CD4-positive, CD25-positive, alpha-beta regulatory T cell (primary cell): ENCODE data around the gene RSL1D1. TPM values are rescaled to one million over a fixed set of nuclear protein-coding genes. Genes with fewer than 3 reads are reported as not detected.

ENCODE experiments used
- ATAC-seq, 2 donors: fragments of 150-1000 bp; cut with Tn5 transposase; one replicate each; pipeline ENCODE4 v1.10.0; 2021; ENCODE audit warnings: low read depth in 2 of 2, moderate number of reproducible peaks in 2 of 2, moderate library complexity in 1 of 2
- DNase-seq, 3 donors: peaks; one replicate each; pipeline versions ENCODE4 v3.0.0 to v3.0.0-alpha.2; 2012 to 2022; ENCODE audit warnings: mixed read lengths in 1 of 3
- H3K27ac ChIP-seq: one replicate; pipeline ENCODE4 v1.7.0; 2013; ENCODE audit warnings: mild to moderate bottlenecking, low read length; ENCODE audit not compliant: insufficient read depth, poor library complexity, severe bottlenecking
- H3K27me3 ChIP-seq: one replicate; pipeline ENCODE4 v1.7.0; 2013; ENCODE audit warnings: low read length; ENCODE audit not compliant: control insufficient read depth, insufficient read depth
- H3K36me3 ChIP-seq: one replicate; pipeline ENCODE4 v1.7.0; 2013; ENCODE audit warnings: mild to moderate bottlenecking, low read length, moderate library complexity; ENCODE audit not compliant: control insufficient read depth, insufficient read depth
- H3K4me1 ChIP-seq: 2 replicates; pipeline ENCODE4 v1.7.0; 2013; ENCODE audit warnings: mild to moderate bottlenecking, low read length; ENCODE audit not compliant: insufficient read depth, control insufficient read depth, poor library complexity, severe bottlenecking
- H3K4me3 ChIP-seq: one replicate; pipeline ENCODE4 v1.7.0; 2013; ENCODE audit warnings: low read depth, mild to moderate bottlenecking, low read length, moderate library complexity
- H3K9me3 ChIP-seq, 2 experiments: 1 replicate in 1 of 2; 2 replicates in 1 of 2; pipeline ENCODE4 v1.7.0; 2013; ENCODE audit warnings: low read length in 2 of 2, mild to moderate bottlenecking in 1 of 2, moderate library complexity in 1 of 2; ENCODE audit not compliant: control insufficient read depth in 2 of 2
- H3K27ac Mint-ChIP-seq, 3 donors: one replicate each; pipeline ENCODE4 v1.8.0; 2020 to 2022; ENCODE audit warnings: mild to moderate bottlenecking in 3 of 3, mixed read lengths in 3 of 3, moderate library complexity in 2 of 3
- H3K27me3 Mint-ChIP-seq: one replicate; pipeline ENCODE4 v1.8.0; 2022; ENCODE audit warnings: mild to moderate bottlenecking, mixed read lengths
- H3K36me3 Mint-ChIP-seq: one replicate; pipeline ENCODE4 v1.8.0; 2020; ENCODE audit warnings: mixed read lengths
- H3K4me1 Mint-ChIP-seq, 4 donors: one replicate each; pipeline ENCODE4 v1.8.0; 2020 to 2022; ENCODE audit warnings: mixed read lengths in 4 of 4, mild to moderate bottlenecking in 1 of 4
- H3K4me3 Mint-ChIP-seq, 4 donors: one replicate each; pipeline ENCODE4 v1.8.0; 2020 to 2022; ENCODE audit warnings: mild to moderate bottlenecking in 4 of 4, mixed read lengths in 4 of 4, moderate library complexity in 3 of 4
- H3K9me3 Mint-ChIP-seq, 7 donors: one replicate each; pipeline ENCODE4 v1.8.0; 2020 to 2022; ENCODE audit warnings: mixed read lengths in 7 of 7, mild to moderate bottlenecking in 3 of 7, moderate library complexity in 2 of 7
- polyA plus RNA-seq, 4 donors: library from polyadenylated mRNA; unstranded; fragments of 300-500 nt; fragmentation: Illumina TruSeq; gene quantifications; one replicate each; pipeline ENCODE4 v1.2.3, GENCODE V29; 2021
- total RNA-seq: library from RNA; stranded (reverse); gene quantifications from one replicate; pipeline ENCODE4 v1.2.3, GENCODE V29; 2022

RSL1D1 gene
- total and polyA plus RNA-seq, 5 donors from 2014 or later, result 106 to 235 (median 177) TPM

GRCh38 chr16:11869353-11870228 lies 18.2 kb upstream of the RSL1D1 start:
- Histone ChIP-seq H3K4me3 (no peak overlapping the region), H3K27me3 (no peaks in the 10 kb centered on the region), H3K27ac (no peak overlapping the region), H3K4me1 (no peaks in the 10 kb centered on the region), H3K9me3 (no peaks in the 10 kb centered on the region), H3K36me3 (peaks cover 47% of the 10 kb centered on the region)
- peaks cover 0 to under 1% (median 0%) of the 10 kb centered on the region in 7 donors for H3K9me3 Mint-ChIP-seq
- H3K4me3 Mint-ChIP-seq, result no peak overlapping the region
- peaks cover 0 to 14% (median 2%) of the 10 kb centered on the region in 4 donors for H3K4me1 Mint-ChIP-seq
- H3K27me3 Mint-ChIP-seq, result no peaks in the 10 kb centered on the region
- DNase-seq (no peak), ATAC-seq (no peak)
- H3K36me3 Mint-ChIP-seq, result peaks cover 10% of the 10 kb centered on the region
- peak overlapping the region in 1 of 3 donors; percentile 87 for H3K27ac Mint-ChIP-seq

GRCh38 chr16:11868412-11868980 lies 17.2 kb upstream of the RSL1D1 start:
- Histone ChIP-seq H3K27ac (no peak overlapping the region), H3K4me3 (no peak overlapping the region)

GRCh38 chr16:11862489-11862888 lies 11.1 kb upstream of the RSL1D1 start:
- no peak for DNase-seq
- Histone ChIP-seq H3K4me3 (no peak overlapping the region), H3K4me1 (no peaks in the 10 kb centered on the region), H3K27me3 (no peaks in the 10 kb centered on the region), H3K27ac (no peak overlapping the region), H3K9me3 (no peaks in the 10 kb centered on the region), H3K36me3 (peaks cover 2% of the 10 kb centered on the region)
- H3K9me3 Mint-ChIP-seq, result peaks cover 0 to 3% (median 0%) of the 10 kb centered on the region in 7 donors
- no peak overlapping the region for H3K4me3 Mint-ChIP-seq
- no peaks in the 10 kb centered on the region for H3K27me3 Mint-ChIP-seq
- peak overlapping the region in 1 of 3 donors; percentile 5 for H3K27ac Mint-ChIP-seq
- peaks cover 7% of the 10 kb centered on the region for H3K36me3 Mint-ChIP-seq
- H3K4me1 Mint-ChIP-seq, result peaks cover 0 to 22% (median 11%) of the 10 kb centered on the region in 4 donors
- ATAC-seq, result no peak

More at GRCh38 chr16:11868412-11868980, 17.2 kb upstream of the RSL1D1 start:
- no peaks in the 10 kb centered on the region for H3K4me1 ChIP-seq
- Mint-ChIP-seq H3K27ac (peak overlapping the region in 1 of 3 donors; percentile 65), H3K4me3 (no peak overlapping the region), H3K9me3 (peaks cover 0 to 3% (median 0%) of the 10 kb centered on the region in 7 donors), H3K4me1 (peaks cover 0 to 14% (median 2%) of the 10 kb centered on the region in 4 donors), H3K27me3 (no peaks in the 10 kb centered on the region), H3K36me3 (peaks cover 10% of the 10 kb centered on the region)
- DNase-seq (no peak), ATAC-seq (no peak)
- peaks cover 37% of the 10 kb centered on the region for H3K36me3 ChIP-seq
- H3K27me3 ChIP-seq, result no peaks in the 10 kb centered on the region
- H3K9me3 ChIP-seq, result no peaks in the 10 kb centered on the region

- Mint-ChIP-seq H3K4me3 (no peak overlapping the region), H3K4me1 (peaks cover 27 to 51% (median 30%) of the 10 kb centered on the region in 4 donors), H3K27ac (peak overlapping the region in 1 of 3 donors; percentile 6), H3K27me3 (no peaks in the 10 kb centered on the region), H3K9me3 (no peaks in the 10 kb centered on the region), H3K36me3 (peaks cover 11% of the 10 kb centered on the region)
- DNase-seq (no peak), ATAC-seq (no peak)
- peaks cover 4% of the 10 kb centered on the region for H3K36me3 ChIP-seq
- H3K9me3 ChIP-seq, result no peaks in the 10 kb centered on the region
- no peak overlapping the region for H3K4me3 ChIP-seq
- H3K4me1 ChIP-seq, result peaks cover 18% of the 10 kb centered on the region
- no peak overlapping the region for H3K27ac ChIP-seq
- no peaks in the 10 kb centered on the region for H3K27me3 ChIP-seq
Measured at GRCh38 chr16:11857161-11857560, 5.8 kb upstream of the RSL1D1 start.

GRCh38 chr16:11852092-11852809 lies 909 bp upstream of the RSL1D1 start:
- Histone ChIP-seq H3K36me3 (peaks cover 21% of the 10 kb centered on the region), H3K4me3 (peak overlapping the region; percentile 93), H3K9me3 (no peaks in the 10 kb centered on the region), H3K27me3 (no peaks in the 10 kb centered on the region), H3K4me1 (peaks cover 43% of the 10 kb centered on the region), H3K27ac (peak overlapping the region; percentile 92)
- H3K36me3 Mint-ChIP-seq, result peaks cover 26% of the 10 kb centered on the region
- no peaks in the 10 kb centered on the region for H3K9me3 Mint-ChIP-seq
- H3K4me1 Mint-ChIP-seq, result peaks cover 22 to 73% (median 48%) of the 10 kb centered on the region in 4 donors
- ATAC-seq, result no peak
- peak overlapping the region; percentile 96 to 97 (median 97) for H3K27ac Mint-ChIP-seq
- H3K4me3 Mint-ChIP-seq, result peak overlapping the region; percentile 95 to 100 (median 98)
- no peak for DNase-seq
- H3K27me3 Mint-ChIP-seq, result peaks cover 4% of the 10 kb centered on the region

- H3K9me3 ChIP-seq, result no peaks in the 10 kb centered on the region
- Mint-ChIP-seq H3K9me3 (no peaks in the 10 kb centered on the region), H3K36me3 (peaks cover 42% of the 10 kb centered on the region), H3K27ac (peak overlapping the region in 1 of 3 donors; percentile 38), H3K4me1 (peaks cover 11 to 57% (median 34%) of the 10 kb centered on the region in 4 donors), H3K27me3 (peaks cover 4% of the 10 kb centered on the region), H3K4me3 (peak overlapping the region in 3 of 4 donors; percentile 55 to 90 (median 74))
- no peak overlapping the region for H3K4me3 ChIP-seq
- no peak for ATAC-seq
- no peak for DNase-seq
- H3K27me3 ChIP-seq, result no peaks in the 10 kb centered on the region
- H3K36me3 ChIP-seq, result peaks cover 53% of the 10 kb centered on the region
- H3K4me1 ChIP-seq, result peaks cover 34% of the 10 kb centered on the region
- no peak overlapping the region for H3K27ac ChIP-seq
Measured at GRCh38 chr16:11848842-11849241, 2.5 kb downstream of the RSL1D1 start.

GRCh38 chr16:11844499-11844898 lies 6.8 kb downstream of the RSL1D1 start:
- Mint-ChIP-seq H3K36me3 (peaks cover 56% of the 10 kb centered on the region), H3K4me3 (no peak overlapping the region), H3K27me3 (no peaks in the 10 kb centered on the region), H3K27ac (peak overlapping the region in 1 of 3 donors; percentile 3), H3K4me1 (peaks cover 0 to 27% (median 24%) of the 10 kb centered on the region in 4 donors), H3K9me3 (no peaks in the 10 kb centered on the region)
- Histone ChIP-seq H3K27me3 (no peaks in the 10 kb centered on the region), H3K36me3 (peaks cover 91% of the 10 kb centered on the region), H3K4me3 (no peak overlapping the region), H3K4me1 (peaks cover 6% of the 10 kb centered on the region), H3K9me3 (no peaks in the 10 kb centered on the region), H3K27ac (no peak overlapping the region)
- no peak for ATAC-seq
- no peak for DNase-seq
